Prostate gland (tissue), 2 donors: Measurements from ENCODE around the gene PRDX2.

Experiments
- CTCF ChIP-seq, 4 experiments: fragments of 200-600 bp in 2 of 4; fragments of 450-650 bp in 2 of 4; sonication (generic) in 2 of 4; IDR thresholded peaks; 1 replicate in 3 of 4; 2 replicates in 1 of 4; pipeline ENCODE4 v1.5.1; 2016 to 2019; ENCODE audit warnings: antibody characterized with exemption in 4 of 4, mild to moderate bottlenecking in 2 of 4, moderate library complexity in 2 of 4
- POLR2AphosphoS5 ChIP-seq: sonication (generic); formaldehyde crosslinking; IDR thresholded peaks from one replicate; pipeline ENCODE4 v1.6.1; 2017; ENCODE audit warnings: antibody characterized with exemption

DNA sequence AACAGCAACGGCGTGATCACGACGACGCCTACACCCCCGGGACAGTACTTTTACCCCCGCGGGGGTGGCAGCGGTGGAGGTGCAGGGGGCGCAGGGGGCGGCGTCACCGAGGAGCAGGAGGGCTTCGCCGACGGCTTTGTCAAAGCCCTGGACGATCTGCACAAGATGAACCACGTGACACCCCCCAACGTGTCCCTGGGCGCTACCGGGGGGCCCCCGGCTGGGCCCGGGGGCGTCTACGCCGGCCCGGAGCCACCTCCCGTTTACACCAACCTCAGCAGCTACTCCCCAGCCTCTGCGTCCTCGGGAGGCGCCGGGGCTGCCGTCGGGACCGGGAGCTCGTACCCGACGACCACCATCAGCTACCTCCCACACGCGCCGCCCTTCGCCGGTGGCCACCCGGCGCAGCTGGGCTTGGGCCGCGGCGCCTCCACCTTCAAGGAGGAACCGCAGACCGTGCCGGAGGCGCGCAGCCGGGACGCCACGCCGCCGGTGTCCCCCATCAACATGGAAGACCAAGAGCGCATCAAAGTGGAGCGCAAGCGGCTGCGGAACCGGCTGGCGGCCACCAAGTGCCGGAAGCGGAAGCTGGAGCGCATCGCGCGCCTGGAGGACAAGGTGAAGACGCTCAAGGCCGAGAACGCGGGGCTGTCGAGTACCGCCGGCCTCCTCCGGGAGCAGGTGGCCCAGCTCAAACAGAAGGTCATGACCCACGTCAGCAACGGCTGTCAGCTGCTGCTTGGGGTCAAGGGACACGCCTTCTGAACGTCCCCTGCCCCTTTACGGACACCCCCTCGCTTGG is 9.3 kb downstream of the PRDX2 start:
- TF ChIP-seq CTCF (IDR thresholded peaks at IDR 0.05) = peak in 2 of 4 experiments; percentile 12 to 18
- TF ChIP-seq POLR2AphosphoS5 = peak; percentile 58
